Skeletal muscle satellite cell (primary cell): ENCODE data around the gene PTPRG.
A peak's percentile ranks its signal among the peaks of the same experiment; 100 is the strongest.
"Not testable (repeated sequence)": the region's sequence is repeated elsewhere in the genome, so short reads cannot be mapped to it uniquely, and the experiment has no call there.

Experiments used
- H3K27me3 ChIP-seq: 2 replicates; pipeline ENCODE4 v1.7.0; 2013; ENCODE audit warnings: low read length; ENCODE audit not compliant: control insufficient read depth, insufficient read depth
- H3K36me3 ChIP-seq: 2 replicates; pipeline ENCODE4 v1.7.0; 2013; ENCODE audit warnings: mild to moderate bottlenecking, control low read depth, low read length; ENCODE audit not compliant: insufficient read depth
- H3K4me1 ChIP-seq: 2 replicates; pipeline ENCODE4 v1.7.0; 2013; ENCODE audit warnings: low read length; ENCODE audit not compliant: control insufficient read depth, insufficient read depth
- H3K4me2 ChIP-seq: 2 replicates; pipeline ENCODE4 v1.7.0; 2013; ENCODE audit warnings: mild to moderate bottlenecking, low read length
- H3K4me3 ChIP-seq: 2 replicates; pipeline ENCODE4 v1.7.0; 2013; ENCODE audit warnings: low read length
- H3K9ac ChIP-seq: 2 replicates; pipeline ENCODE4 v1.7.0; 2013; ENCODE audit warnings: mild to moderate bottlenecking, low read depth, low read length, moderate library complexity
- H3K9me3 ChIP-seq: replicated peaks from 2 replicates; pipeline ENCODE4 v1.7.0; 2013; ENCODE audit warnings: mild to moderate bottlenecking, control low read depth, low read length

PTPRG gene

DNA sequence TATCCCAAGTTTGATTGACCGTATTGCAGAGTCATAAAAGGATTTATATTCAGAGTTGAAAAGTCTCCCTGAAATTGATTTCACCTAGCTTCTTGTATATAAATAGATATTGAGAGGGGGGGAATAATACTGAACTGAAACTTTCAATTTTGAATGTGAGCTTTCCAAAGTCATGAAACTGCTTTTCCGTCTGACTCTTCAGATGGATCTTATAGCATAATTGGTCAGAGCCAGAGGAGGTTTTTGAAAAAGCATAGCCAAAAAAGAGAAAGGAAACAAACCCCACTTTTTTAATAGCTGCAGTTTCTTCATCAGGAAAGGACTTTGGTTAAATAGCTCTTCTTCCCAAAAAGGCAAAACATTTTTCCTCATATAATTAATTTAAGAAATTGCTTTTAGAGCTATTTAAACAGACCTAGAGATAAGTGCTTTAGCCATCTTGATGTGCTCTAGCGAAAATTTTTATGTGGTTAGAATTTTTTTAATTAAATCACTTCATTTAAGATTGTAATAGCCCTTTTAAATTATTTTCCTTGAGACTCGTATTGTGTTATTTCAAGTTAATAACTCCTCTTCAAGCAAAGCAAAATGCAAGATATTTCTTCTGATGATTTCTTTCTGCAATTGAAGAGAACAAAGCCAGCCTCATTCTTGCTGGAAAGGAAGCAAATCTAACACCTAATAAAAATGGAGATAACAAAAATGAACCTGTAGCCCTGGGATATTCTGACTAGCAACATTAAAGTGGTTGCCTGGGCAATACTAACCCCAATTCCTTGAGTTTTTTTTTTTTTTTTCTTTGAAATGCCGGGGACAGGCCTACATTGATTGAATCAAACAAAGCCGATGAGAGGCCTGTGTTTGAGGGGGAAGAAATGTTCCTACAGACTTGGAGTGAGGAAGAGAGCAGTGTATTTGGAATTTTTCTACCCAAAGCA, 173.6 kb downstream of the PTPRG start:
- Histone ChIP-seq H3K4me1 (peaks cover 7% of the 10 kb centered on the region), H3K36me3 (no peaks in the 10 kb centered on the region), H3K4me2 (peak overlapping the region; percentile 17), H3K9me3 (no peaks in the 10 kb centered on the region), H3K4me3 (no peak overlapping the region), H3K9ac (no peak overlapping the region), H3K27me3 (no peaks in the 10 kb centered on the region)

- H3K4me3 ChIP-seq: no peak overlapping the region
- no peak overlapping the region for H3K4me2 ChIP-seq
- H3K4me1 ChIP-seq: peaks cover 3% of the 10 kb centered on the region
- no peaks in the 10 kb centered on the region for H3K36me3 ChIP-seq
- H3K9ac ChIP-seq: no peak overlapping the region
- H3K9me3 ChIP-seq: no peaks in the 10 kb centered on the region
- no peaks in the 10 kb centered on the region for H3K27me3 ChIP-seq
Observed at GRCh38 chr3:61736506-61736905, 175.1 kb downstream of the PTPRG start.

- Histone ChIP-seq H3K9ac (no peak overlapping the region), H3K36me3 (no peaks in the 10 kb centered on the region), H3K27me3 (no peaks in the 10 kb centered on the region), H3K4me3 (no peak overlapping the region), H3K4me1 (no peaks in the 10 kb centered on the region), H3K9me3 (no peaks in the 10 kb centered on the region), H3K4me2 (no peak overlapping the region)
Observed at GRCh38 chr3:61739640-61740039, 178.3 kb downstream of the PTPRG start.

GRCh38 chr3:61740494-61740893, 179.1 kb downstream of the PTPRG start:
- H3K27me3 ChIP-seq: no peaks in the 10 kb centered on the region
- no peak overlapping the region for H3K4me3 ChIP-seq
- H3K4me2 ChIP-seq: no peak overlapping the region
- no peaks in the 10 kb centered on the region for H3K36me3 ChIP-seq
- no peaks in the 10 kb centered on the region for H3K4me1 ChIP-seq
- no peaks in the 10 kb centered on the region for H3K9me3 ChIP-seq
- no peak overlapping the region for H3K9ac ChIP-seq

- Histone ChIP-seq H3K36me3 (no peaks in the 10 kb centered on the region), H3K4me3 (no peak overlapping the region)
Observed at GRCh38 chr3:61741551-61741950, 180.2 kb downstream of the PTPRG start.

GRCh38 chr3:61742006-61742405, 180.6 kb downstream of the PTPRG start:
- no peaks in the 10 kb centered on the region for H3K4me1 ChIP-seq
- H3K4me3 ChIP-seq: no peak overlapping the region
- H3K9me3 ChIP-seq: no peaks in the 10 kb centered on the region
- no peaks in the 10 kb centered on the region for H3K36me3 ChIP-seq
- no peak overlapping the region for H3K4me2 ChIP-seq
- H3K27me3 ChIP-seq: no peaks in the 10 kb centered on the region
- no peak overlapping the region for H3K9ac ChIP-seq

More at GRCh38 chr3:61741551-61741950, 180.2 kb downstream of the PTPRG start:
- Histone ChIP-seq H3K27me3 (no peaks in the 10 kb centered on the region), H3K4me2 (no peak overlapping the region), H3K9me3 (no peaks in the 10 kb centered on the region), H3K4me1 (no peaks in the 10 kb centered on the region), H3K9ac (no peak overlapping the region)

DNA sequence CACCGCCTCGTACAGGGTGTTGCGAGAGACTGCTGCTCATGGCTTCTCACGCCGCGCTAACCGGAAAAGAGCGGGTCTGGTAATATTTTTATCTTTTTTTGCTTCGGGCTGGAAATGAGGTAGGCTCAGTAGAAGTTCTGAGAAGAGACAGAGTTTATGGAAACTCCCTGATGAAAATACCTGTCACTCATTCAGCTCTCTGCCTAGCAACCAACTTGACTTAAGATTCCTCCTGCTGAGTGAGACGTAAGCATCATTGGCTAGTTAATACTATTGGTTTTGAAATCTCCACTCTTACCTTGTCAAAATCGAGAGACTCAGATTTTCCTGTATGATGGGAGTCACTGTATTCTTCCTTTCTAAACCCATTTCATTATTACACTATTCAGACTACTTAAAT, 181.7 kb downstream of the PTPRG start:
- no peak overlapping the region for H3K4me2 ChIP-seq
- no peaks in the 10 kb centered on the region for H3K4me1 ChIP-seq
- no peak overlapping the region for H3K4me3 ChIP-seq
- H3K9me3 ChIP-seq: no peaks in the 10 kb centered on the region
- H3K36me3 ChIP-seq: no peaks in the 10 kb centered on the region
- no peak overlapping the region for H3K9ac ChIP-seq
- H3K27me3 ChIP-seq: no peaks in the 10 kb centered on the region

- H3K27me3 ChIP-seq: no peaks in the 10 kb centered on the region
- H3K36me3 ChIP-seq: no peaks in the 10 kb centered on the region
- no peak overlapping the region for H3K4me2 ChIP-seq
- no peaks in the 10 kb centered on the region for H3K9me3 ChIP-seq
- H3K9ac ChIP-seq: no peak overlapping the region
- no peak overlapping the region for H3K4me3 ChIP-seq
- H3K4me1 ChIP-seq: no peaks in the 10 kb centered on the region
Observed at GRCh38 chr3:61743686-61744242, 182.4 kb downstream of the PTPRG start.

DNA sequence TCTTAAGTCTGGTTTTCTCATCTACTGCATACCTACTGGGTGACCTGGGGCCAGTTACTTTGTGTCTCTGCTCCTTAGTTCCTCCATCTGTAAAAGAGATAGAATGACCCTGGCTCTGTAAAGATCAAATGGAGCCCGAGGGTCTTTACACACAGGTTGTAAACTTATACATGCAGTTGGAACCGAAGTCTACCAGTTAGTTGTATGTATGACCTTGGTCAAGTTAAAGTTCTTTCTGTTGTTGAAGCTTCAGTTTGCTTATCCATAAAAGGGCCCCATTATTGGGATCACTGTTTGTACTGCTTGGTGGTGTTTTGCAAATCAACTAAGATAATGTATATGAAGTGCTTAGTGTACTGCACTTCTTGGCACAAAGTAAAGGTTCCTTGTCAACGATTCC, 186.9 kb downstream of the PTPRG start:
- no peaks in the 10 kb centered on the region for H3K36me3 ChIP-seq
- no peak overlapping the region for H3K4me2 ChIP-seq
- no peaks in the 10 kb centered on the region for H3K4me1 ChIP-seq
- H3K4me3 ChIP-seq: no peak overlapping the region
- no peak overlapping the region for H3K9ac ChIP-seq
- no peaks in the 10 kb centered on the region for H3K9me3 ChIP-seq
- H3K27me3 ChIP-seq: no peaks in the 10 kb centered on the region

DNA sequence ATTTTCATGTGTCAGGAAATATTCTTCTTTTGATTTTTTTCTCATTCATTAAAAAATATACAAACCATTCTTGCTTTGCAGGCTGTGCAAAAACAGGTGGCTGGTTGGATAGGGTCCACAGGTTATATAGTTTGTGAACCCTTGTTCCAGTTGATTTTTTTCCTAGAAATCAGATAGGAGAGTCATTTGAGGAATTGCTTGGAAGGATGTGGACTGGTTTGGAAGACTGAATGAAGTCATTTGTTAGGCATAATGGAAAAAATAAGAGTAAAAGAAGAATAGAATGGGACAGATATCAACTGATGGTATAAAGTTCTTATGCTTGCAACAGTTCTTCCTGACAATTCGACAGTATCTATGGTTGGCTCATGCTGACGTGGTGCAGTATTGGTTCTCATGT, 189.4 kb downstream of the PTPRG start:
- H3K9me3 ChIP-seq: no peaks in the 10 kb centered on the region
- H3K4me2 ChIP-seq: no peak overlapping the region
- no peaks in the 10 kb centered on the region for H3K4me1 ChIP-seq
- H3K36me3 ChIP-seq: no peaks in the 10 kb centered on the region
- no peak overlapping the region for H3K4me3 ChIP-seq
- H3K27me3 ChIP-seq: no peaks in the 10 kb centered on the region
- no peak overlapping the region for H3K9ac ChIP-seq

DNA sequence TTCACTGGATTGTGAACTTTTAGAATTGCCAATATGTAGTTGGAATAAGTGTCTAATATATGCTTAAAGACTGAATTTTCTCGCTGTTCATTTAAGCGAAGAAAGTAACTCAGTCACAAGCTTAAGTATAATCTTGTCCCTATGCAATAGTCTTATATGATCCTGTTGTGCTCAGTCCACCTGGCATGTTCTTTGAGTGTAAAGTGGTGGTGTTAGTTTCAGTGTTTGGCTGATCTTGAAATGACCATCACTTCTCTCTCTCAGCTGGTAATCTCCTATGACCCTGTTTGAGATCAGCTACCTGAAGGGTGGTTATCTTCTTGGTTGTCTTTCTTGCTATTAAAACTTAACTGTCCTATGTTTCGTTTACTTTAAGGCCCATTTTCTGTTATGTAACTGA, 197.5 kb downstream of the PTPRG start:
- Histone ChIP-seq H3K4me3 (no peak overlapping the region), H3K4me1 (no peaks in the 10 kb centered on the region), H3K27me3 (no peaks in the 10 kb centered on the region)

DNA sequence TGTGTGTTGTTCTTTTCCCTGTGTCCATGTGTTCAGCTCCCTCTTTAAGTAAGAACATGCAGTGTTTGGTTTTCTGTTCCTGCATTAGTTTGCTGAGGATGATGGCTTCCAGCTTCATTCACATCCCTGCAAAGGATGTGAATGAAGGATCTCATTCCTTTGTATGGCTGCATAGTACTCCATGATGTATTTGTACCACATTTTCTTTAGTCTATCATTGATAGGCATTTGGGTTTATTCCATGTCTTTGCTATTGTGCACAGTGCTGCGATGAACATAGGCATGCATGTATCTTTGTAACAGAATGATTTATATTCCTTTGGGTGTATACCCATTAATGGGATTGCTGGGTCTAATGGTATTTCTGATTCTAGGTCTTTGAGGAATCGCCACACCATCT, 199.4 kb downstream of the PTPRG start:
- not testable (repeated sequence) for H3K36me3 ChIP-seq, H3K4me3 ChIP-seq, H3K4me1 ChIP-seq, H3K9ac ChIP-seq, H3K9me3 ChIP-seq, H3K27me3 ChIP-seq, H3K4me2 ChIP-seq

More for the DNA sequence above, 197.5 kb downstream of the PTPRG start:
- Histone ChIP-seq H3K9ac (no peak overlapping the region), H3K9me3 (no peaks in the 10 kb centered on the region), H3K36me3 (no peaks in the 10 kb centered on the region), H3K4me2 (no peak overlapping the region)
